ENCODE data around the gene RAPH1.

The RAPH1 gene, protein sequence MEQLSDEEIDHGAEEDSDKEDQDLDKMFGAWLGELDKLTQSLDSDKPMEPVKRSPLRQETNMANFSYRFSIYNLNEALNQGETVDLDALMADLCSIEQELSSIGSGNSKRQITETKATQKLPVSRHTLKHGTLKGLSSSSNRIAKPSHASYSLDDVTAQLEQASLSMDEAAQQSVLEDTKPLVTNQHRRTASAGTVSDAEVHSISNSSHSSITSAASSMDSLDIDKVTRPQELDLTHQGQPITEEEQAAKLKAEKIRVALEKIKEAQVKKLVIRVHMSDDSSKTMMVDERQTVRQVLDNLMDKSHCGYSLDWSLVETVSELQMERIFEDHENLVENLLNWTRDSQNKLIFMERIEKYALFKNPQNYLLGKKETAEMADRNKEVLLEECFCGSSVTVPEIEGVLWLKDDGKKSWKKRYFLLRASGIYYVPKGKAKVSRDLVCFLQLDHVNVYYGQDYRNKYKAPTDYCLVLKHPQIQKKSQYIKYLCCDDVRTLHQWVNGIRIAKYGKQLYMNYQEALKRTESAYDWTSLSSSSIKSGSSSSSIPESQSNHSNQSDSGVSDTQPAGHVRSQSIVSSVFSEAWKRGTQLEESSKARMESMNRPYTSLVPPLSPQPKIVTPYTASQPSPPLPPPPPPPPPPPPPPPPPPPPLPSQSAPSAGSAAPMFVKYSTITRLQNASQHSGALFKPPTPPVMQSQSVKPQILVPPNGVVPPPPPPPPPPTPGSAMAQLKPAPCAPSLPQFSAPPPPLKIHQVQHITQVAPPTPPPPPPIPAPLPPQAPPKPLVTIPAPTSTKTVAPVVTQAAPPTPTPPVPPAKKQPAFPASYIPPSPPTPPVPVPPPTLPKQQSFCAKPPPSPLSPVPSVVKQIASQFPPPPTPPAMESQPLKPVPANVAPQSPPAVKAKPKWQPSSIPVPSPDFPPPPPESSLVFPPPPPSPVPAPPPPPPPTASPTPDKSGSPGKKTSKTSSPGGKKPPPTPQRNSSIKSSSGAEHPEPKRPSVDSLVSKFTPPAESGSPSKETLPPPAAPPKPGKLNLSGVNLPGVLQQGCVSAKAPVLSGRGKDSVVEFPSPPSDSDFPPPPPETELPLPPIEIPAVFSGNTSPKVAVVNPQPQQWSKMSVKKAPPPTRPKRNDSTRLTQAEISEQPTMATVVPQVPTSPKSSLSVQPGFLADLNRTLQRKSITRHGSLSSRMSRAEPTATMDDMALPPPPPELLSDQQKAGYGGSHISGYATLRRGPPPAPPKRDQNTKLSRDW

DNA sequence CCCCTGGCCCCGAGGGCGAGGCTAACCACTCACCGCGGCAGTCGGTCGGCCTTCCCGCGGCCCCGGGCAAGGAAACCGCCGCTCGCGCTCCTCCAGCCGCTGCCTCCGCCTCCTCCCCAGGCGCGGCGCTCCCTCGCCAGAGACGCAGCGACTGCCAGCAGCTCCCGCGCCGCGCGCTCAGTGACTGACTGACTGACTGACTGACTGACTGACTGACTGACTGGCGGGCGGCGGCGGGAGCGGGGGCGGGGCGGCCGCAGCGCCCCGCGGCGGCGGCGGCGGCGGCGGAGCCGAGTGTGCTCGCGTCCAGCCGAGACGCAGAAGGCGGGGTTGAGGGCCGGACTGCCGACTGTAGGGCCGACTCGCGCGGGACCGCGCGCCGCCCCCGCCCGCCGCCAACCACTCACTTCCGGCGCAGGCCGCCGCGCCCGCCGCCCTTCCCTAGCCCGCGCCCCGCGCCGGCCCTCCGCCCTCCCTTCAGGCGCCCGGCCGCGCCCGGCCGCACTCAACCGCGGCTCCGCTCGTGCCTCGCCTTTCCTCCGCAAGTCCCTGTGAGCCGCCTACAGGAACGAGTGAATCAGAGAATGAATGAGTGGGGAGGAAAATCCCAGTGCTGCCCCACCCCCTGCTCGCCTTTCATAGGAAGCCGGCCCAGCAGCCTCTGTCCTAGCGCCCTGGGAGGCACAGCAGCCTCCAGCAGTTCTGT, at the start of gene RAPH1:
Gene RAPH1 (minus strand): TSS at position 224 of the 706 bp plus-strand sequence. CDS start 39,948 bp downstream, outside the sequence.
- peak; percentile 73 to 75 for ATAC-seq

DNA sequence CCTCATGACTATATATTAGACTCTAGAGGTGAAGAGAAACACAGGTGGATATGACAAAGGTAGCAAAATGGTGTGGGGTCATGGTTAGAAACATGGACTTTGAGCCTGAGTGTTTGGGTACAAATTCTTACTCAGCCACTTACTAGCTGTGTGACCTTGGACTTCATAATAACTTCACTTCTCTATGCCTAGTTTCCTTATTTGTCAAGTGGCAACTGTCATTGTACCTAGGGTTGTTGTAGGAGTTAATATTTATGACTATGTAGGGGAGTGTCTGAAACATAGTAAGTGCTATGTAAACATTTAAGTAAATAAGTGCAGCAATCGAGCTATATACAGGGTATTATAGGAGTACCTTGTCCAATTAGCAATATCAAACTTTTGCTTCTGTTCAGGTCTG, 49.7 kb upstream of the RAPH1 start:
- ATAC-seq, result no peak

DNA sequence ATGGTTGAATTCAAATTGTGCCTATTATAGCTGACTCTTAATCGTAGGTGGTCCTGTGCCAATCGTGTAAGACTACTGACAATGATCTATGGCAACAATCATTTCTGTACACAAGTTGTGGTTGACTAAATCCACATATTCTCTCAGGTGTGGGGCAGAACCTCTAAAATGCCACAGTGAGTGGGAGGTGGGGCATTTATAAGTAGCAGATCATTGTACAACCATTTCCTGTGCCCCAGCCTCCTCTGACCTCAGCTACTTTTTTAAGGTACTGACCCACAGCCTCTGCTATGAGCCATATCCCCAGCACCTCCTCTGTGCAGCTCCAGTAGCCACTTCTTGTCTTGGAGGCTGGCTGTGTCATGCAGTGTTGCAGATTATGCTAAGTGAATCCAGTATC, 48.6 kb upstream of the RAPH1 start:
- ATAC-seq, result peak; percentile 10 to 16

DNA sequence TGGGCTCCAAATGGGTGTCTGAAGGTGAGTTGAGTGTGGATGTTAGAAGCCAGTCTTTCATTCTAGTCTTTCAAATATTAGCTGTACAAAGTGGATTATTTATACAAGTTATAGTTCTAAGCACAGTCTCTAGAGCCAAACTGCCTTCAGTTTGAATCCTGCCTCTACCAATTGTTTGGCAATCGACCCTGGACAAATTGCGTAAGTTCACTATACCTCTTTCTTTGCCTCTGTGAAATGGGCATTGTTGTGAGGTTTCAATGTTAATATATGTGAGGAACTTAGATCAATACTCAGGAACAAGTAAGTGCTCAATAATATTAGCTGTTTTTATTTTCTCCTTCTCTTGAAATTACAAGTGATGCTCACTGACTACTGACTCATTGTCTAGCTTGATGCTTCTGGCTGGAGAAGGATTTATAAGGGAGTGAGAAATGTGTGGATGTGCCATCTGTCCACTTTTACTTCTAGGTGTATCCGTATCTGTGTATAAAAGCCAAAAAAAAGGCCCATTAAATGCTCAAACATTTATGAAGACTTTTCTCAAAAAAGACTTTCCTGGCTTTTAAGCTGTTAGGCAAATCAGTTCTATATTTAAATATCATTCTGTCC, 48.1 kb upstream of the RAPH1 start:
- no peak for ATAC-seq

DNA sequence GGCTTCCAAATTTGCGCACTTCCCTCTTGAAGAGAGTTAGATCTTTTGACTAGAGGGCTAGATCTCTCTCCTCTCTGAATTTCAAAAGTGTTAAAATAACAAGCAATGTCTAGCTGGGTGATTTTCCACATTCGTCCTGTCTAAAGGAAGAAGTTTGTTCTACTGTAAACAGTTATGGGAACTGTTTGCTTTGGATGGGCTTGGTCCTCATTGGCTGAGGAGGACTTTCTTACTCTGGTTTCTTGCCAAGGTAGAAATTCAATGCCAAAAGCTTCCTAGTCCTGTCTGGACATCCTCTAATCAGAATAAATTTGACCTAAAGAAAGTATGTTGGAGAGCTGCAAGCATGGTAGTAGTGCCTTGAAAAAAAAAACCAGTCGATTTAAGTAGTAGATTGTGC, 47.4 kb upstream of the RAPH1 start:
- ATAC-seq, result no peak

DNA sequence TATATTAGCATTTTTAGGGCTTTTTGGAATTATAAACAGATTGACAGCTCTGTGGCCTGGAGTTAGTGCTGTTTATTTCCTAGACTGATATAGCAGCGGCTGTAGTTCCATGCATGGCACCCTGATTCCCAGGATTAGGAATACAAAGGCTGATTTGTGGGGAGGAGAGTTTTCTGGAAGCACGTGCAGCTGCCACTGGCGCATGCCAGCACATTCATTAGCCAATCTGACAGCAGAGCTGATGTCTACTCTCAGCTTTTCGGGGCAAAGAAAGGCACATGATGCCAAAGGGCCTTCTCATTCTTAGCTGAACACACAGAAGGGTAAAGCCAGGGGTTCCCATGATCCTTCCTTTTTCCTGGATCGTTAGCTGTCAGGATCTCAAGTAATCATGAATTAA, 45.7 kb upstream of the RAPH1 start:
- no peak for ATAC-seq

DNA sequence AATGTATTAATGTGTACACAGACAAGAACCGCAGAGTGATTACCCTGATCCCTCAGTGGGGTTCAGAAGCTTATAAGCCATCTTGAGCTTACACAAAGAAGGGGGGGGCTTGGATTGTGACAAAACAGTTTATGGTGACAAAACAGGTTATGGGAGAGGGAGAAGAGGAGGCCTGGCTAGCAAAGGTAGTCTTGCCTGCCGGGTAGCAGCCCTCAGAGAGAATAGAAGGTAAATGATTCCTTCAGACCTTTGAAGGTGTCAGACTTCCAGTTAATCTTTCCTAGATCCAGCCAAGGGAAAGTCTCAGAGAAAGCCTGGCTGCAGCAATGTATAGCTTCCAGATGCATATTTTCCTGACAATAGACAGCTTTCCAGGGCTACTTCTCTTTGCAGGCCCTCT, 44.6 kb upstream of the RAPH1 start:
- no peak for ATAC-seq

DNA sequence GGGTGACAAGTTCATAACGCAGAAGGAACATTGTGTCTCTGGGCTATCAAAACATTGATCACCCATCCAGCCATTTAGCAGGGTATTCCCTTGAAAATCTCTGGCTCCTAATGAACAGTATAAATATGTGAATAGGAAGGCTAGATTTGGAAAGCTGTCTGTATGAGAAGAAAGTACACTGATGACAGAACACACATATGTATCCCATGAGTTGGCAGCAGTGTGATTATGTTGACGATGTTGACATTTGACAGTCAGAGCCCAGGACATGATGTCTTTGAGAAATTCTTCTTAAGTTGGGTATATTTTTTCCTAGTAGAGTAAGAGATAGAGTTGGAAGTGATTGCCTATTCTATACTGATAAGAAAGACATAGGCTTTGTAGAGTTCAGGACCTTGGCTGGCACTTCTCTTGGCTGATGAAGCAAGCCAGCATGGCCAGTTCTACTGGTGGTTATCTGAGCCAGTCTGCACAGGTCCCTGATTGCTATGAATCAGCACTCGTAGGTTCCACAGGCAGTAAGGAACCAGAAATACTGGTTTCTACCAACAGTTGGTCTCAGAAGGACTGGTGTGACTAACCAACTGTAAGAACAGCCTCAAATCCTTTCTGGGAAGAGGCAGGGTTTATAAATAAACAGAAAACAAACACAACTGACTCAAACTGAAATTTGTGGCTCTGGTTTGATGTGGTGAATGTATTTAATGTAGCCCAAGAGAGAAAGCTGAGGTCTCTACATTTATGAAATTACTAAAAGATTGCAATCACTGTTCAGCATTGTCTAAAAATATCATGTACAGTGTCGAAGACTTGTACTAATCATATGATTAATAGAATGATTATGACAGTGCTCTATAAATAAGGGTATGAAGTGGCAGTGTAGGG, 43.9 kb upstream of the RAPH1 start:
- peak; percentile 93 for ATAC-seq

DNA sequence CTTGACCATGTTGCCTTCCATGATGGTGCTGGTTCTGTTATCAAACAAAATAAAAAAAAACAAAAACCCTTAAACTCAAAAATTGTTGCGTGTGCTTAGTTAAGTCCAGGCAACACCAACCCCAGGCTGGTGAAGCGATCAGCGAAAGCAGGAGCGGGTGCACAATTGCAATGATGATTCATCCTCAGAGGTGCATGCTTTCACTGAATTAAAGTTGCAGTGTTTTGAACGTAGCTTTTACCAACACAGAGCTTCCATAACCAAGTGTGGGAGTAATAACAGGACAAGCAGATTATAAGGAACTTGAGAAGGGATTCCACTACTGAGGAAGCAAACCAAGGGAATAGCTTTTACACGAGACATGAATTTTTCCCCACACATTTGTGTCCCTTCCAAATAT, 39.7 kb upstream of the RAPH1 start:
- no peak for ATAC-seq

DNA sequence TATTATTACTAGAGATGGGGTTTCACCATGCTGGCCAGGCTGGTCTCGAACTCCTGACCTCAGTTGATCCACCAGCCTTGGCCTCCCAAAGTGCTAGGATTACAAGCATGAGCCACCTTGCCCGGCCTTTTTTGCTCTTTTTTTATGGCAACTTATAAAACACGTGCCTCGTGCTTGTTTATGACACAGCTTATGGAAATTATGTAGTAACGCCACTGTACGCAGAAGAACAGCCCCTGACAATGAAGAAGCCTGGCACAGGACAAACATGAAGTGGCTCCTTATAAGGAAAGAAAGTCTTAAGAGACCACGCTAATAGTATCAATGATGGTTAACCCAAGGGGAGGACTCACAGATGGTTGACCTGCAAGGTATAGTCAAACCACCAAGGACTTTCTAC, 37.2 kb upstream of the RAPH1 start:
- no peak for ATAC-seq

DNA sequence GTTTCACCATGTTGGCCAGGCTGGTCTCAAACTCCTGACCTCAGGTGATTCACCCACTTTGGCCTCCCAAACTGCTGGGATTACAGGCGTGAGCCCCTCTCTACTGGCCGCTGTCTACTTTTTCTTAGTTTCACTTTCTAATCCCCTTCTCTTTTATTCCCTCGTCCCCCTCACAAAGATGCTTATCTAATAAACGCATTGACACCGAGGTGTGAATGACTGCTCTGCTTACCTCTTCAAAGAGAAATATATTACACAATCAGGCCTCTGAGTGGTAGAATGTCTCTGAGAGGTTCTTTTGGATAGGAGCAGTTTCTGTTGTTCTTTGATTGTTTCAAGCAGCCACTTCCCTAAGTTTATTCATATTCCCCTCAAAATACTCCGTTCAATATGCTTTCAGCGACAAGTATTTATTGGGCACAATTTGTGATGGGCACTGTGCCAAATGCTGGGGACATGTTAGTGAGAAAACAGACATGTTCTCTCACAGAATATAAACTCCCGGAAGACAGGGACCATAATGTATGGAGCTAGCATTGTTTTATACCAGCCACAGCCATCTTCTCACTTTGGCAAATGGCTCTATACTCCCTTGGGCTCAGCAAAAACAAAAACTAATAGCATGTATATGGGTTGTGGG, 34.7 kb upstream of the RAPH1 start:
- no peak for ATAC-seq

DNA sequence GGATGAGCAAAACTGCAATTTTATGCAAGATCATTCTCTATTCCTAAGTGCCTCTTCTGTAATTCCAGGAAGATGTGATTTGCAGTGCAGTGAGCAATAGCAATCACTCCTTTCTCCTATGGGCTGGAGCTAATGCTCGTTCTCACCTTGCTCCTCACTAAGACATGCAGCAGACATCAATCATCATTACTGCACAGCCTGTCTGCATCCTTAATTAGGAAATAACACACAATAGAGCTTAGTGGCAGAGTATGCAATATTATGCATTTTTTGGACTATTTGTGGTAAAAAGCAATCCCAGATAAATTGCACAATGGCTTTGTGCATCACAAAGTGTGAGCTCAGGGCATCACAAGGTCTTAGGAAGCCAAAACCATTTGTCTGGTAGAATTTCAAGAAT, 32.6 kb upstream of the RAPH1 start:
- no peak for ATAC-seq

DNA sequence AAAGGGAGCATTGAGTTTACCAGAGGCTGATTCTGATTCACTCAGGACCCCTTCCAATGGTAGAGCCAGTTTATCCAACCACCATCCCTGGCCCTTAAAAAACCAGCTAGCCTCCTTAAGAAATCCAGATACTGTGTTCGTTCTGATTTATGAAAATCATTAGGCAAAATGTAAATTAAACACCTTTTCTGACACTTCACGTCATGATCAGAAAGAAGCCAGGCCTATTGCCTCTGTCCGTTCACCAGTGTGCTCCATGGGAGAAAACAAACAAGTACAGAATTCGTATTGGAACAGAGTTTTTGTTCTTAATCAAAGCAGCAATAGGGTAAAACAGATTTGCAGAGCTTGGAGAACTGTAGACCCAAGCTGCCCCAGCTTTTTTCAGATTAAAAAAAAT, 31.1 kb upstream of the RAPH1 start:
- no peak for ATAC-seq

DNA sequence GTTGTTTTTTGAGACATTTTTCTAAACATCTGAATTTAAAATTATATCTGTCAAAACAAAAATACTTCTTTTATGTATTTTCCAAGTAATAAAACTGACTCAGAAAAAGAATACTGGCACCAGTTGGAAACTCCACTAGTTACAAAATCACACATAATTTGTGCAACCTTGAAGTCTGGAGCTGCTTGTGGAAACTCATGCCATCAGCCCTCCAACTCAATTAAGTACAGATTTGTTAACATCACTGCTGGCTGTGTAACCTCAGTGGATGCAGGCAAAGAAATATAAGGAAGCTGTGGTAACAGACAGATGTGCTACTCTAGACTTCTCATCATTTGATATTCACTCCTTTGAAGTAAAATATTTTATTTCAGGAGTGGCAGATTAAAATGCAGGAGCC, 30.0 kb upstream of the RAPH1 start:
- no peak for ATAC-seq

DNA sequence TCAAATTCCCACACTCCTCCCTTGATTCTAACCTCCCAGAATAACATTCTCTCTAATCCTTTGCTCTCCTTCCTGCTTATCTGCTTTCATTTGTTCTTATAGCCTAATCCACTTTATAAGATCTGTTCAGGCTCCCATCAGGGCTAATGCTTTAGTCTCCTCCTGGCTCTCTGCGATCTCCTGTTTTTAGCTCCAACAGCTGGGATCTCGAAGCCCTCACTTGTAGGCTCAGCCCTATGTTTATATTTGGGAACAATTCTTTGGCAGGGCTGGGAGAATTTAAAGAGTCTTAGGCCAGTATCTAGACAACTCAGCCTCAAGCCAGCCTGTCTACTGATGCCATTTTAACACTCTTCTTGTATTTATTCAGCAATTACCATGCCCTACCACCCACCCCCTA, 27.2 kb upstream of the RAPH1 start:
- no peak for ATAC-seq

DNA sequence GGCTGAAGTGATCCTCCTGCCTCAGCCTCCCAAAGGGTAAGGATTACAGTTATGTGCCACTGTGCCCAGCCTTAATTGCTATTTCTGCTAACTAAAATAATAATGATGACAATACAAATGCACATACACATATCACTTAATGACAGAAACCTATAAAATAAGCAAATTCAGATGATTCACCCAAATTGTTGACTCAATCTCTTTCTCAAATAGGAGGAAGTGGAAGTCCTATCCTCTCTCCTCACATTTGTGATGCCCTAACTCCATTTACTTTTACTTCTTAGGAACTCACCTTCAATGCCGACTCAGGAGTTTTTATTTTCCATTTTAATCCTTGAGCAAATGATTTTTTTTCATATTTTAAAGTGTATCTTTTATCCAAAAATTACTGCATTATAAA, 24.5 kb upstream of the RAPH1 start:
- ATAC-seq, result no peak

DNA sequence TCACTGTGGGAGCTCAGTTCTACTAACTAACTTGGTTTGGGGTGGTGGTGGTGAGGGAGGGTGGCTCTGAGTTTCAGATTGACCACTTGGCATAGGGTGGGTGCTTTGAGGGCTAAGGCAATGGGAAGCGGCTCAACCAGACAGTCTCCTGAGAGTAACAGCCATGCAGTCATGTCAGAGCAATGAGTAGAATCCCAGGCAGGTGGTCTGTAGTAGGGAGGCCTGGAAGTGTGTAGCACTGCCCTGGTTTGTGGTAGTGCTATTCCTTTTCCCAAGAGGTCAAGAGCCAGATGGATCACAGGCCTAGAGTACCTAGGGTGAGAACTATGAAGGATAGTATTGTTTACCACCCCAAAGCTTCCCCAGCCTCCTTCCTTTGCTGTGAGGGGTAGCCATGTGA, 18.7 kb upstream of the RAPH1 start:
- no peak for ATAC-seq

DNA sequence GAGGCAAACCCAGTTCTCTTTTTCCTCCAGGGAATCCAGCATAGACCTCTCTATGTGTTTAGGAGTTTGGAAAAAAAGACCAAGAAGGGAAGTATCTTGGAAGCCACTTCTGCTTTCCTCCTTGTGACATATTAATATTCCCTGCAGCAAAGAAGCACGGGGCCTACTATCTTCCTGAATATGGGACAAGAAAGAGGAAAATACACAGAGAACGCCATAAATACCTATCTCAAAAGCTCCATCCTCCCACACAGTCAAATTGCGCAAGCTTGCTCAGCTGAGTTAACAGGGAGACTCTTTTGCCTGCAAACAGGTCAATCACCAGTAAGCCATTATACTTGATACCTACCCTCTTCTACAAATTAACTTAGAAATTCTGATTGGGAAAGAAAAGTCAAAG, 16.7 kb upstream of the RAPH1 start:
- no peak for ATAC-seq

DNA sequence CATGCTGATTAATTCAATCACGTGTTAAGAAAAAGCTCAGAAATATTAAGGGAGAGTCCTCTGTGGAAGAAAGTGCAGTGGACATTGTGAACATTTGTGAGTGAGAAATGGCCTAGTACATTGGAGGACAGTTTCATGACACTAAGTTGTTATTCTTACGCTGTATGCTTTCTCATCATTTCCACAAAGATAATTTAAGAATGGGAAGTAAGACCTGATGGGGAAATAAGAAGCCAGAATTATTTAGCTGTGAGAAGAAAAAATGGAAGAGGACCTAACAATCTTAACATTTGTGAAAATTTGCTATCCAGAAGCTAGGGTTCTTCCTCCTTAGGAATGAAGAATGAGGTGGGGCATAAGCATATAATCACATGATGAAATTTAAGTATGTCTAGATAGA, 15.2 kb upstream of the RAPH1 start:
- no peak for ATAC-seq

DNA sequence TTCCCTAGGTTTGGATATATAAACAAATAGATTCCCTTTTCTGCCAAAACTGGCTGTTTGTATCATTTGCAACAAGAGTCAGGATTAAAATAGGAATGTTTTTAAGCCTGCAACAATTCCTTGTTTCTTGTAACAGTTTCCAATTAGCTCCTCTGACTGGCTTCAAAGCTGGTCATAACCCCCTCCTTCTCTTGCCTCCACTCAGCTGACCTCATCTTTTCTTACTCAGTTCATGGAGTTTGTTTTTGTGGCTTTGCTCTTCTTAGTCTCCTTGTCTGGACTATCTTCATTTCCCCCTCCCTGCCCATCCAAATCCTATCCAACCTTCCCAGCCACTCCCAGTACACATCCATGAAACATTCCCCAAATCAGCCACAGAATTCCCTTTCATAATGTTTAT, 14.3 kb upstream of the RAPH1 start:
- no peak for ATAC-seq

DNA sequence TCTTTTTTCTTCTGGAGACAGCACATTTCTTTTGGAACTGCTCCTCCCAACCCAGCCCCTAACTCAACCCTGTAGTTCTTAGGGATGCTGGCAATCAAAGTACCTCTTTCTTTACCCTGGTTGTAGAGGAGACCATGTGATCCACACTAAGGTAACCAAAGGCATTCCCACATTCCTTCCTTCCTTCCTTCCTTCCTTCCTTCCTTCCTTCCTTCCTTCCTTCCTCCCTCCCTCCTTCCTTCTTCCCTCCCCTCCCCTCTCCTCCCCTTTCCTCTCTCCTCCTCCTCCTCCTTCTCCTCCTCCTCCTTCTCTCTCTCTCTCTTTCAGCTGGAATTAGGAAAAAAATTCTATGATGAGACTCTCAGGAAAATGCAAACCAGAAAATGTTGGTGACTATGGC, 13.8 kb upstream of the RAPH1 start:
- no peak for ATAC-seq

All from activated CD4-positive, CD25-positive, alpha-beta regulatory T cell treated with anti-CD3 and anti-CD28 coated beads, Interleukin-2, amount 50 U/mL, for 24 hours (primary cell).